Measurements from ENCODE around the gene OR6C70. TPM values are rescaled to one million over a fixed set of nuclear protein-coding genes. Genes with fewer than 3 reads are reported as not detected.
"Not testable (repeated sequence)": the region's sequence is repeated elsewhere in the genome, so short reads cannot be mapped to it uniquely, and the experiment has no call there.

The OR6C70 gene
- total RNA-seq, 1 donor from 2014 or later, result not detected

DNA sequence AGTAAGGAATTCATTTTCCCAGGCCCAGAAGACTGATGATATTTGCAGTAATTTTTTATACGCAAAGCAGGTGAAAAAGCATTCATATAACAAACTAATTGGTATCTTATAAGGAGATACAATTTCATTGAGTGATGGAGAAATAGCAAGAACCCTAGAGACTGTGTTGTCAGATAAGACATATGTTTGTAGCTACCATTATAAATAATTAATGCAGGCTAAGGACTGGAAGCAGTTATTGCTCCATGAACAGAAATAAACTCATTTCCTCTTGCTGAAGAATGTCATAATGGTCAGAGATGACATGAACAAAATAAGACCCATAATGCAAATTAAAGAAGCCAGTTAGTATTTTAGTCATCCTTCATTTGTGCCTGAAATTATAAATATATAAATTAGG, 24.6 kb downstream of the OR6C70 start:
- no peaks in the 10 kb centered on the region for H3K36me3 Mint-ChIP-seq (ENCODE audit: low read depth, unreplicated experiment)
- H3K4me1 Mint-ChIP-seq (ENCODE audit: unreplicated experiment), result peaks cover 3% of the 10 kb centered on the region

DNA sequence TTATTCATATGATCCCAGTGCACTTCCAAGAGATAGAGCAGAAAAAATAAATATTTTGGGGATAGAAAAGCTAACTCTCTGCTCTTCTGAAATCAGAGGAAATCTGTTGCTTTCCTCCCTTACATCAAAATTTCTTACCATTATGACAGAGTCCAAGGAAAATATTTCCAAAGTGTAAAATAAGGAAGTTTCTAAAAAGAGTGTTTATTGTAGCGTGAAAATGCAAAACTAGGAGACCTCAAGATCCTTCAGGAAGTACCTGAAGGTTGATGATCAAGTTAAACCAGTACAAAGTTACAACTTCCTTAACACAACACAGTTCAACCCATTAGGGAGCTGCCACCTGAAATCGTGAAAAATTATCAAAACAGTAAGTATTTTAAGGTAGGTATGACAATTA, 26.2 kb downstream of the OR6C70 start, which contains the start of gene OR6C2:
Gene OR6C2, plus strand, starts transcription at position 301 of the 400 bp plus-strand sequence. CDS start 8,138 bp downstream, outside the sequence.
- TF ChIP-seq, protein P1, sequence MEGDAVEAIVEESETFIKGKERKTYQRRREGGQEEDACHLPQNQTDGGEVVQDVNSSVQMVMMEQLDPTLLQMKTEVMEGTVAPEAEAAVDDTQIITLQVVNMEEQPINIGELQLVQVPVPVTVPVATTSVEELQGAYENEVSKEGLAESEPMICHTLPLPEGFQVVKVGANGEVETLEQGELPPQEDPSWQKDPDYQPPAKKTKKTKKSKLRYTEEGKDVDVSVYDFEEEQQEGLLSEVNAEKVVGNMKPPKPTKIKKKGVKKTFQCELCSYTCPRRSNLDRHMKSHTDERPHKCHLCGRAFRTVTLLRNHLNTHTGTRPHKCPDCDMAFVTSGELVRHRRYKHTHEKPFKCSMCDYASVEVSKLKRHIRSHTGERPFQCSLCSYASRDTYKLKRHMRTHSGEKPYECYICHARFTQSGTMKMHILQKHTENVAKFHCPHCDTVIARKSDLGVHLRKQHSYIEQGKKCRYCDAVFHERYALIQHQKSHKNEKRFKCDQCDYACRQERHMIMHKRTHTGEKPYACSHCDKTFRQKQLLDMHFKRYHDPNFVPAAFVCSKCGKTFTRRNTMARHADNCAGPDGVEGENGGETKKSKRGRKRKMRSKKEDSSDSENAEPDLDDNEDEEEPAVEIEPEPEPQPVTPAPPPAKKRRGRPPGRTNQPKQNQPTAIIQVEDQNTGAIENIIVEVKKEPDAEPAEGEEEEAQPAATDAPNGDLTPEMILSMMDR (IDR thresholded peaks at IDR 0.05; ENCODE audit: unreplicated experiment), result no peak
- H3K27ac Mint-ChIP-seq (ENCODE audit: unreplicated experiment), result no peak within 1 kb of the TSS
- no peak for DNase-seq (ENCODE audit: low spot score)
- H3K36me3 Mint-ChIP-seq (ENCODE audit: low read depth, unreplicated experiment), result no peaks in the 10 kb centered on the region
- no peaks in the 10 kb centered on the region for H3K9me3 Mint-ChIP-seq (ENCODE audit: unreplicated experiment)
- no peaks in the 10 kb centered on the region for H3K27me3 Mint-ChIP-seq (ENCODE audit: unreplicated experiment)
- H3K4me1 Mint-ChIP-seq (ENCODE audit: unreplicated experiment), result peaks cover 3% of the 10 kb centered on the region
- no peak within 1 kb of the TSS for H3K4me3 Mint-ChIP-seq (ENCODE audit: unreplicated experiment)

More for the DNA sequence above, 24.6 kb downstream of the OR6C70 start:
- Mint-ChIP-seq H3K4me3 (ENCODE audit: unreplicated experiment) (no peak overlapping the region), H3K9me3 (ENCODE audit: unreplicated experiment) (no peaks in the 10 kb centered on the region), H3K27ac (ENCODE audit: unreplicated experiment) (no peak overlapping the region), H3K27me3 (ENCODE audit: unreplicated experiment) (no peaks in the 10 kb centered on the region)
- no peak for DNase-seq (ENCODE audit: low spot score)
- TF ChIP-seq, protein P1 (IDR thresholded peaks at IDR 0.05; ENCODE audit: unreplicated experiment), result no peak

DNA sequence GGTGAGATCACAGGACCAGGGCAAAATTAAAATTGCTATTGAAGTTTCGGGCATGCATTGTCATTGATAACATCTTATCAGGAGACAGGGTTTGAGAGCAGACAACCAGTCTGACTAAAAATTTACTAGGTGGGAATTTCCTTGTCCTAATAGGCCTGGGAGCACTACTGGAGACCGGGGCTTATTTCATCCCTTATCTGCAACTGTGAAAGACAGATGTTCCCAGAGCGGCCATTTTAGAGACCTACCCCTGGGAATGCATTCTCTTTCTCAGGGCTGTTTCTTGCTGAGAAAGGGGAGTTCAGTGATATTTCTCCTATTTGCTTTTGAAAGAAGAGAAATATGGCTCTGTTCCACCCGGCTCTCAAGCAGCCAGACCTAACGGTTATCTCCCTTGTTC, 28.7 kb downstream of the OR6C70 start:
- not testable (repeated sequence) for H3K36me3 Mint-ChIP-seq (ENCODE audit: low read depth, unreplicated experiment); H3K9me3 Mint-ChIP-seq (ENCODE audit: unreplicated experiment); H3K27me3 Mint-ChIP-seq (ENCODE audit: unreplicated experiment); DNase-seq (ENCODE audit: low spot score); H3K27ac Mint-ChIP-seq (ENCODE audit: unreplicated experiment); H3K4me1 Mint-ChIP-seq (ENCODE audit: unreplicated experiment); H3K4me3 Mint-ChIP-seq (ENCODE audit: unreplicated experiment)

GRCh38 chr12:55428331-55429243, 41.4 kb downstream of the OR6C70 start:
- TF ChIP-seq, protein P1 (IDR thresholded peaks at IDR 0.05; ENCODE audit: unreplicated experiment), result no peak

DNA sequence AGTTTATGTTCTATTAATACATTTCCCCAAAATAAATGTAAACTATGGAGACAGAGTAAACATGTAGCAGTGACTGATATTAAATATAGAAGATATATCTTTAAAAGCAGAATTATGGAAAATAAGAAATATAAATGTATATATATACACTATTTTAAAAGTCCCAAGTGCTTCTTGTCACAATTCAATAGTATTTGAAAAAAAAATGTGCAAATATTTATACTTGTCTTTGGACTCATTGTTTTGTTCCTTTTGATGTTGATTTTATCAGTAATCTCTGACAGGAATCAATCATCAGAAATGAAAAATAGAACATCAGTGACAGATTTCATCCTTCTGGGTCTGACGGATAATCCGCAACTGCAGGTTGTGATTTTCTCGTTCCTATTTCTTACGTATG, 44.0 kb downstream of the OR6C70 start, which contains the start of gene OR6C76:
Gene OR6C76, plus strand, starts transcription at position 301 of the 400 bp plus-strand sequence. Its CDS starts 0 bp downstream, at position 301.
- TF ChIP-seq, protein P1 (IDR thresholded peaks at IDR 0.05; ENCODE audit: unreplicated experiment), result no peak
- Mint-ChIP-seq H3K4me1 (ENCODE audit: unreplicated experiment) (no peaks in the 10 kb centered on the region), H3K27me3 (ENCODE audit: unreplicated experiment) (no peaks in the 10 kb centered on the region), H3K36me3 (ENCODE audit: low read depth, unreplicated experiment) (no peaks in the 10 kb centered on the region), H3K27ac (ENCODE audit: unreplicated experiment) (no peak within 1 kb of the TSS), H3K4me3 (ENCODE audit: unreplicated experiment) (no peak within 1 kb of the TSS), H3K9me3 (ENCODE audit: unreplicated experiment) (no peaks in the 10 kb centered on the region)
- no peak for DNase-seq (ENCODE audit: low spot score)

More at GRCh38 chr12:55428331-55429243, 41.4 kb downstream of the OR6C70 start:
- Mint-ChIP-seq H3K4me1 (ENCODE audit: unreplicated experiment) (no peaks in the 10 kb centered on the region), H3K9me3 (ENCODE audit: unreplicated experiment) (no peaks in the 10 kb centered on the region), H3K4me3 (ENCODE audit: unreplicated experiment) (no peak overlapping the region), H3K36me3 (ENCODE audit: low read depth, unreplicated experiment) (no peaks in the 10 kb centered on the region), H3K27ac (ENCODE audit: unreplicated experiment) (no peak overlapping the region), H3K27me3 (ENCODE audit: unreplicated experiment) (no peaks in the 10 kb centered on the region)
- DNase-seq (ENCODE audit: low spot score), result no peak
